ENCODE results near the gene UBA7.
"Not testable (repeated sequence)": the region's sequence is repeated elsewhere in the genome, so short reads cannot be mapped to it uniquely, and the experiment has no call there.

UBA7 gene

GRCh38 chr3:49781415-49782199, 32.1 kb downstream of the UBA7 start:
- DNase-seq, result no peak

GRCh38 chr3:49780975-49781365, 32.8 kb downstream of the UBA7 start:
- not testable (repeated sequence) for DNase-seq

- no peak for DNase-seq
Measured at GRCh38 chr3:49780080-49780974, 33.4 kb downstream of the UBA7 start.

GRCh38 chr3:49779358-49780079, 34.2 kb downstream of the UBA7 start:
- no peak for DNase-seq

GRCh38 chr3:49776101-49776500, 37.7 kb downstream of the UBA7 start:
- not testable (repeated sequence) for DNase-seq

GRCh38 chr3:49775538-49775937, 38.2 kb downstream of the UBA7 start:
- DNase-seq, result no peak

GRCh38 chr3:49772703-49773102, 41.0 kb downstream of the UBA7 start:
- no peak for DNase-seq

- no peak for DNase-seq
Measured at GRCh38 chr3:49771340-49771938, 42.3 kb downstream of the UBA7 start.

GRCh38 chr3:49769926-49770325, 43.8 kb downstream of the UBA7 start:
- DNase-seq, result no peak

- DNase-seq, result no peak
Measured at GRCh38 chr3:49769286-49769915, 44.4 kb downstream of the UBA7 start.

- DNase-seq, result no peak
Measured at GRCh38 chr3:49763981-49764380, 49.8 kb downstream of the UBA7 start.

- no peak for DNase-seq
Measured at GRCh38 chr3:49761661-49762060, 52.1 kb downstream of the UBA7 start.

GRCh38 chr3:49759226-49759625, 54.5 kb downstream of the UBA7 start:
- no peak for DNase-seq

GRCh38 chr3:49757197-49757596, 56.6 kb downstream of the UBA7 start:
- DNase-seq, result no peak

- no peak for DNase-seq
Measured at GRCh38 chr3:49756036-49756435, 57.7 kb downstream of the UBA7 start.

Measured in SHP77 (cell line).